H9 (cell line): ENCODE results near the gene ATG9B. TPM values are rescaled to one million over a fixed set of nuclear protein-coding genes. Genes with fewer than 3 reads are reported as not detected.
A peak's percentile ranks its signal among the peaks of the same experiment; 100 is the strongest.

Experiments used
- DNase-seq: peaks from one replicate; pipeline ENCODE4 v3.0.0-alpha.2; 2017
- H2AFZ ChIP-seq: one replicate; pipeline ENCODE4 v1.6.1; 2013; ENCODE audit warnings: mild to moderate bottlenecking, low read length, control low read depth, moderate library complexity
- H2AK5ac ChIP-seq: 2 replicates; pipeline ENCODE4 v1.6.1; 2013; ENCODE audit warnings: low read length, control low read depth, mixed read lengths; ENCODE audit not compliant: insufficient read length
- H2BK120ac ChIP-seq: one replicate; pipeline ENCODE4 v1.6.1; 2013; ENCODE audit warnings: low read depth, mild to moderate bottlenecking, low read length, control low read depth, inconsistent platforms; ENCODE audit not compliant: poor library complexity, severe bottlenecking
- H2BK12ac ChIP-seq: 2 replicates; pipeline ENCODE4 v1.6.1; 2013; ENCODE audit warnings: low read length, control low read depth, mixed read lengths, low read depth; ENCODE audit not compliant: insufficient read length
- H2BK15ac ChIP-seq: 2 replicates; pipeline ENCODE4 v1.6.1; 2013; ENCODE audit warnings: low read depth, low read length, control low read depth
- H2BK20ac ChIP-seq: one replicate; pipeline ENCODE4 v1.6.1; 2013; ENCODE audit warnings: low read depth, mild to moderate bottlenecking, low read length, control low read depth, inconsistent platforms; ENCODE audit not compliant: poor library complexity, severe bottlenecking
- H2BK5ac ChIP-seq: 2 replicates; pipeline ENCODE4 v1.6.1; 2013; ENCODE audit warnings: low read length, control low read depth, mixed read lengths; ENCODE audit not compliant: insufficient read length
- H3K14ac ChIP-seq: 2 replicates; pipeline ENCODE4 v1.6.1; 2013; ENCODE audit warnings: low read length, control low read depth; ENCODE audit not compliant: insufficient read depth
- H3K18ac ChIP-seq: 2 replicates; pipeline ENCODE4 v1.6.1; 2013; ENCODE audit warnings: low read depth, mild to moderate bottlenecking, mixed read lengths, low read length, control low read depth; ENCODE audit not compliant: insufficient read length
- H3K23ac ChIP-seq: 2 replicates; pipeline ENCODE4 v1.6.1; 2013; ENCODE audit warnings: low read length, control low read depth, mixed read lengths, low read depth; ENCODE audit not compliant: insufficient read length
- H3K23me2 ChIP-seq: 2 replicates; pipeline ENCODE4 v1.6.1; 2013; ENCODE audit warnings: low read depth, mild to moderate bottlenecking, mixed read lengths, low read length, control low read depth; ENCODE audit not compliant: insufficient read length, poor library complexity, severe bottlenecking
- H3K27ac ChIP-seq: 2 replicates; pipeline ENCODE4 v1.5.1; 2013; ENCODE audit warnings: low read length, control low read depth, mixed read lengths, low read depth; ENCODE audit not compliant: insufficient read length
- H3K27me3 ChIP-seq: 2 replicates; pipeline ENCODE4 v1.6.1; 2013; ENCODE audit warnings: low read length, control low read depth, inconsistent platforms; ENCODE audit not compliant: insufficient read depth
- H3K4ac ChIP-seq: 2 replicates; pipeline ENCODE4 v1.6.1; 2013; ENCODE audit warnings: low read depth, mild to moderate bottlenecking, control low read depth, inconsistent platforms, low read length, moderate library complexity
- H3K4me1 ChIP-seq: 2 replicates; pipeline ENCODE4 v1.6.1; 2013; ENCODE audit warnings: low read length, control low read depth, inconsistent platforms; ENCODE audit not compliant: insufficient read depth
- H3K4me2 ChIP-seq: 2 replicates; pipeline ENCODE4 v1.6.1; 2013; ENCODE audit warnings: low read length, control low read depth, mixed read lengths; ENCODE audit not compliant: insufficient read length, insufficient read depth
- H3K56ac ChIP-seq: 2 replicates; pipeline ENCODE4 v1.6.1; 2013; ENCODE audit warnings: low read depth, mild to moderate bottlenecking, mixed read lengths, low read length, control low read depth; ENCODE audit not compliant: insufficient read length
- H3K79me1 ChIP-seq: 2 replicates; pipeline ENCODE4 v1.6.1; 2013; ENCODE audit warnings: low read depth, mild to moderate bottlenecking, moderate library complexity, low read length, control low read depth, inconsistent platforms; ENCODE audit not compliant: insufficient read depth, poor library complexity, severe bottlenecking
- H3K79me2 ChIP-seq: 2 replicates; pipeline ENCODE4 v1.6.1; 2013; ENCODE audit warnings: low read length, control low read depth, inconsistent platforms; ENCODE audit not compliant: insufficient read depth
- H3K9ac ChIP-seq: 2 replicates; pipeline ENCODE4 v1.6.1; 2013; ENCODE audit warnings: low read length, control low read depth, mixed read lengths; ENCODE audit not compliant: insufficient read length; ENCODE audit errors: extremely low read depth
- H3K9me3 ChIP-seq: one replicate; pipeline ENCODE4 v1.6.1; 2013; ENCODE audit warnings: low read depth, low read length, inconsistent platforms; ENCODE audit not compliant: control insufficient read depth
- H3T11ph ChIP-seq: one replicate; pipeline ENCODE4 v1.6.1; 2013; ENCODE audit warnings: mild to moderate bottlenecking, low read length, control low read depth, inconsistent platforms
- H4K20me1 ChIP-seq: one replicate; pipeline ENCODE4 v1.6.1; 2013; ENCODE audit not compliant: control insufficient read depth, insufficient read length, insufficient read depth
- H4K5ac ChIP-seq: 2 replicates; pipeline ENCODE4 v1.6.1; 2013; ENCODE audit warnings: low read depth, mild to moderate bottlenecking, mixed read lengths, low read length, control low read depth; ENCODE audit not compliant: insufficient read length
- H4K8ac ChIP-seq: replicated peaks from 2 replicates; pipeline ENCODE4 v1.6.1; 2013; ENCODE audit warnings: low read length, control low read depth, mixed read lengths, low read depth; ENCODE audit not compliant: insufficient read length
- H4K91ac ChIP-seq: 2 replicates; pipeline ENCODE4 v1.6.1; 2013; ENCODE audit warnings: low read depth, mild to moderate bottlenecking, moderate library complexity, mixed read lengths, low read length, control low read depth; ENCODE audit not compliant: insufficient read length
- H3K27ac Mint-ChIP-seq, 3 experiments: 2 replicates in 2 of 3; 3 replicates in 1 of 3; pipeline ENCODE4 v1.8.0; 2020 to 2021; ENCODE audit warnings: mixed read lengths in 3 of 3, mild to moderate bottlenecking in 1 of 3, moderate library complexity in 1 of 3
- H3K27me3 Mint-ChIP-seq: 2 replicates; pipeline ENCODE4 v1.8.0; 2021; ENCODE audit warnings: low read depth, mild to moderate bottlenecking, moderate library complexity, mixed read lengths
- H3K36me3 Mint-ChIP-seq, 3 experiments: 2 replicates in 2 of 3; 3 replicates in 1 of 3; pipeline ENCODE4 v1.8.0; 2020 to 2021; ENCODE audit warnings: low read depth in 3 of 3, mixed read lengths in 3 of 3; ENCODE audit not compliant: insufficient read depth in 1 of 3
- H3K4me1 Mint-ChIP-seq, 2 experiments: 2 replicates each; pipeline ENCODE4 v1.8.0; 2020; ENCODE audit warnings: mixed read lengths in 2 of 2
- H3K4me3 Mint-ChIP-seq, 2 experiments: 2 replicates in 1 of 2; 3 replicates in 1 of 2; pipeline ENCODE4 v1.8.0; 2020 to 2021; ENCODE audit warnings: mild to moderate bottlenecking in 2 of 2, mixed read lengths in 2 of 2, moderate library complexity in 1 of 2
- H3K9me3 Mint-ChIP-seq, 2 experiments: 2 replicates in 1 of 2; 3 replicates in 1 of 2; pipeline ENCODE4 v1.8.0; 2020; ENCODE audit warnings: mild to moderate bottlenecking in 2 of 2, mixed read lengths in 2 of 2, moderate library complexity in 1 of 2
- WGBS: extraction: QIAGEN DNeasy Blood & Tissue Kit; methylation state at CpG from one replicate; pipeline ENCODE4 v1.1.7; 2013; ENCODE audit warnings: missing lambda C conversion rate, low lambda C conversion rate, mixed read lengths; ENCODE audit not compliant: insufficient read length; ENCODE audit errors: extremely low coverage; 5-methylcytosine and 5-hydroxymethylcytosine counted together
- total RNA-seq: library from RNA; stranded (reverse); gene quantifications from 2 replicates; pipeline ENCODE4 v1.2.1, GENCODE V29; 2021
- TF ChIP-seq, protein P1 (sequence below): fragments of 200-600 bp; sonication (generic); conservative IDR thresholded peaks from 3 replicates; pipeline ENCODE4 v1.8.0; 2021; ENCODE audit warnings: antibody characterized with exemption, mild to moderate bottlenecking

The ATG9B gene
- total RNA-seq, 1 experiment from 2014 or later, result 1.5 TPM

- no peak for DNase-seq
- Histone ChIP-seq H3T11ph (no peak overlapping the region), H3K27me3 (no peaks in the 10 kb centered on the region), H3K9me3 (no peaks in the 10 kb centered on the region), H2AFZ (no peak overlapping the region), H2BK12ac (no peak overlapping the region), H2BK15ac (no peak overlapping the region), H3K27ac (no peak overlapping the region), H3K4me2 (no peak overlapping the region), H4K91ac (no peak overlapping the region), H2BK120ac (no peak overlapping the region), H3K14ac (no peak overlapping the region), H2BK20ac (no peak overlapping the region), H3K79me1 (no peaks in the 10 kb centered on the region), H3K9ac (no peak overlapping the region), H3K79me2 (no peaks in the 10 kb centered on the region), H4K8ac (no peak overlapping the region), H3K56ac (no peak overlapping the region), H3K23me2 (peaks cover 4% of the 10 kb centered on the region), H2AK5ac (no peak overlapping the region), H3K4me1 (peaks cover 4% of the 10 kb centered on the region; the same call in 1 of the 2 replicates), H3K4ac (no peak overlapping the region), H4K20me1 (no peaks in the 10 kb centered on the region), H4K5ac (no peak overlapping the region), H2BK5ac (no peak overlapping the region), H3K23ac (no peak overlapping the region), H3K18ac (no peak overlapping the region)
- Mint-ChIP-seq H3K4me1 (peaks cover 21 to 49% of the 10 kb centered on the region in 2 experiments), H3K9me3 (no peaks in the 10 kb centered on the region), H3K36me3 (peaks cover 1 to 6% (median 6%) of the 10 kb centered on the region in 3 experiments; a peak in 5 of 7 replicates), H3K27ac (peak overlapping the region in 1 of 3 experiments; percentile 92; a peak in 1 of 7 replicates), H3K27me3 (peaks cover 36% of the 10 kb centered on the region), H3K4me3 (peak overlapping the region; percentile 49 to 70; a peak in 4 of 5 replicates)
- no CpG with 5 or more reads among the region's 1 CpG for WGBS
- TF ChIP-seq, protein P1, sequence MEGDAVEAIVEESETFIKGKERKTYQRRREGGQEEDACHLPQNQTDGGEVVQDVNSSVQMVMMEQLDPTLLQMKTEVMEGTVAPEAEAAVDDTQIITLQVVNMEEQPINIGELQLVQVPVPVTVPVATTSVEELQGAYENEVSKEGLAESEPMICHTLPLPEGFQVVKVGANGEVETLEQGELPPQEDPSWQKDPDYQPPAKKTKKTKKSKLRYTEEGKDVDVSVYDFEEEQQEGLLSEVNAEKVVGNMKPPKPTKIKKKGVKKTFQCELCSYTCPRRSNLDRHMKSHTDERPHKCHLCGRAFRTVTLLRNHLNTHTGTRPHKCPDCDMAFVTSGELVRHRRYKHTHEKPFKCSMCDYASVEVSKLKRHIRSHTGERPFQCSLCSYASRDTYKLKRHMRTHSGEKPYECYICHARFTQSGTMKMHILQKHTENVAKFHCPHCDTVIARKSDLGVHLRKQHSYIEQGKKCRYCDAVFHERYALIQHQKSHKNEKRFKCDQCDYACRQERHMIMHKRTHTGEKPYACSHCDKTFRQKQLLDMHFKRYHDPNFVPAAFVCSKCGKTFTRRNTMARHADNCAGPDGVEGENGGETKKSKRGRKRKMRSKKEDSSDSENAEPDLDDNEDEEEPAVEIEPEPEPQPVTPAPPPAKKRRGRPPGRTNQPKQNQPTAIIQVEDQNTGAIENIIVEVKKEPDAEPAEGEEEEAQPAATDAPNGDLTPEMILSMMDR, result no peak
Measured at GRCh38 chr7:151011097-151011409, 13.2 kb downstream of the ATG9B start.
